ENCODE data around the gene AP1G2.

- TF ChIP-seq POLR2A (IDR thresholded peaks at IDR 0.05; ENCODE audit: low read depth, low read length) (no peak), SPI1 (IDR thresholded peaks at IDR 0.05; ENCODE audit: low read depth, low read length) (no peak)
Observed at GRCh38 chr14:23569443-23570151, 2.0 kb upstream of the AP1G2 start.

Measured in GM12891 (cell line).